Measurements from ENCODE around the gene CIB4. TPM values are rescaled to one million over a fixed set of nuclear protein-coding genes. Genes with fewer than 3 reads are reported as not detected.

Gene CIB4
- total RNA-seq, 5 donors from 2014 or later (not counting 1 experiment from before 2014, with no cell fraction given), result not detected

GRCh38 chr2:26647981-26648380 is 6.8 kb upstream of the CIB4 start:
- peaks cover 32 to 34% of the 10 kb centered on the region in 2 donors for H3K27me3 Mint-ChIP-seq
- H3K27me3 ChIP-seq (replicated peaks in 1 of 2; ENCODE audit: control insufficient read depth in 2 of 2, extremely low read depth in 1 of 2, insufficient read depth in 2 of 2, low read length in 1 of 2), result peaks cover 0 to 44% of the 10 kb centered on the region in 2 experiments
- no peak overlapping the region for H3K4me3 Mint-ChIP-seq
- WGBS (ENCODE audit: insufficient coverage), result 86% methylated on average over 1 of the region's 3 CpGs
- no peaks in the 10 kb centered on the region for H3K4me1 ChIP-seq (ENCODE audit: control insufficient read depth in 1 of 2, extremely low read depth in 1 of 2, insufficient read depth in 2 of 2, low read length in 2 of 2)
- H3K36me3 ChIP-seq (ENCODE audit: control insufficient read depth in 2 of 2, extremely low read depth in 1 of 2, insufficient read depth in 1 of 2, low read length in 1 of 2), result no peaks in the 10 kb centered on the region
- H3K27ac ChIP-seq (ENCODE audit: low read length), result no peak overlapping the region
- ChIA-PET CTCF (no interaction called here), POLR2A (no interaction called here)
- no peak overlapping the region for H3K4me3 ChIP-seq (ENCODE audit: control insufficient read depth in 1 of 2, extremely low read depth in 1 of 2, low read length in 1 of 2)
- H3K4me1 Mint-ChIP-seq, result no peaks in the 10 kb centered on the region
- H3K9me3 ChIP-seq, result no peaks in the 10 kb centered on the region
- H3K9me3 Mint-ChIP-seq, result no peaks in the 10 kb centered on the region
- no peak overlapping the region for H3K27ac Mint-ChIP-seq
- H3K36me3 Mint-ChIP-seq, result no peaks in the 10 kb centered on the region
- ATAC-seq (replicated peaks in 1 of 4), result no peak
- no peak for DNase-seq

DNA sequence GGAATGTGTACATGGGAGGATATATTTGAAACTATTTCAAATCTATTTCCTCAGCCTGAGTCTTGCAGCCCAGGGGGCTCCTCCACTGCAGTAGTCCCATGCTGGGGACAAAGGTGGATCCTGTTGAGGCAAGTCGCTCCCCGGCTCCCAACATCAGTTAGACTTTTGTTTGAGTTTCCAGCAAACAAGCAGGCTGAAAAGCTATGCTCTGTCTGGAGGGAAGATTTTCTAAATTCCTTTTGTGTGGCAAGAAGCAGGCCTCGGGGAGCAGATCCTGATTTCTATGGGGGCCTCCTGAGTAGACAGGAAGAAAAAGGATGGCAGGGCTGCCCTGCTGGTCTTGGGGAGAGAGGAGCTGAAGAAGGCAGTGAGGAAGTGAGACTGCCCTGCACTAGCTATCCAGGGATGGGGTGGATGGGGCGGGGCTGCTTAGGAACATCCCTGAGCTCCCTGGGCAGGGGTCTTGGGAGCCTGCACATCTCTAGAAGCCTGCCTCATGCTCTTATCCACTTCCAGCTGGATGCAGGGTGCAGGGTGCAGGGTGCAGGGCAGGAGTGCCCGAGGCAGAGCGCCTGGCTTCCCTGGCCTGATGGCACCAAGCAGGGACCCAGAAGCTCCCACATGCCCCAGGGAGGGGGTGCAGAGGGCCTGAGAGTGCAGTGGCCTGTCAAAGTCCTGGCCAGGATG is 6.0 kb upstream of the CIB4 start:
- H3K4me3 ChIP-seq (ENCODE audit: control insufficient read depth in 1 of 2, extremely low read depth in 1 of 2, low read length in 1 of 2), result no peak overlapping the region
- H3K4me1 ChIP-seq (ENCODE audit: control insufficient read depth in 1 of 2, extremely low read depth in 1 of 2, insufficient read depth in 2 of 2, low read length in 2 of 2), result no peaks in the 10 kb centered on the region
- Mint-ChIP-seq H3K4me3 (no peak overlapping the region), H3K27ac (no peak overlapping the region), H3K4me1 (no peaks in the 10 kb centered on the region), H3K36me3 (no peaks in the 10 kb centered on the region), H3K9me3 (no peaks in the 10 kb centered on the region), H3K27me3 (peaks cover 36 to 40% of the 10 kb centered on the region in 2 donors)
- no peak overlapping the region for H3K27ac ChIP-seq (ENCODE audit: low read length)
- ChIA-PET POLR2A (no interaction called here), CTCF (no interaction called here)
- ATAC-seq (replicated peaks in 1 of 4) (no peak), DNase-seq (no peak)
- H3K27me3 ChIP-seq (replicated peaks in 1 of 2; ENCODE audit: control insufficient read depth in 2 of 2, extremely low read depth in 1 of 2, insufficient read depth in 2 of 2, low read length in 1 of 2), result peaks cover 0 to 51% of the 10 kb centered on the region in 2 experiments
- H3K36me3 ChIP-seq (ENCODE audit: control insufficient read depth in 2 of 2, extremely low read depth in 1 of 2, insufficient read depth in 1 of 2, low read length in 1 of 2), result no peaks in the 10 kb centered on the region
- 79% methylated on average over 3 of the region's 6 CpGs for WGBS (ENCODE audit: insufficient coverage)
- H3K9me3 ChIP-seq, result no peaks in the 10 kb centered on the region

DNA sequence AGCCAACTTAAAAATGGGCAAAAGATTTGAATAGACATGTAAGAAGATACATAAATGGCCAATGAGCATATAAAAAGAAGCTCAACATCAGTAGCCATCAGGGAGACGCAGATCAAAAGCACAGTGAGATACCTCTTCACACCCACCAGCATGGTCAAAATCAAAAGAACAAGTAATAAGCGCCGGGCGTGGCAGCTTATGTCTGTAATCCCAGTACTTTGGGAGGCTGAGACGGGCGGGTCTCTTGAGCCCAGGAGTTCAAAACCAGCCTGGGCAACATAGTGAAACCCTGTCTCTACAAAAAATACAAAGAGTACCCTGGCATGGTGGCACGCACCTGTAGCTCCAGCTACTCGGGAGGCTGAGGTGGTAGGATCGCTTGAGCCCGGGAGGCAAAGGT is 4.6 kb upstream of the CIB4 start:
- Histone ChIP-seq H3K27ac (ENCODE audit: low read length) (no peak overlapping the region), H3K27me3 (replicated peaks in 1 of 2; ENCODE audit: control insufficient read depth in 2 of 2, extremely low read depth in 1 of 2, insufficient read depth in 2 of 2, low read length in 1 of 2) (peaks cover 0 to 57% of the 10 kb centered on the region in 2 experiments), H3K9me3 (no peaks in the 10 kb centered on the region), H3K4me1 (ENCODE audit: control insufficient read depth in 1 of 2, extremely low read depth in 1 of 2, insufficient read depth in 2 of 2, low read length in 2 of 2) (no peaks in the 10 kb centered on the region), H3K36me3 (ENCODE audit: control insufficient read depth in 2 of 2, extremely low read depth in 1 of 2, insufficient read depth in 1 of 2, low read length in 1 of 2) (no peaks in the 10 kb centered on the region), H3K4me3 (ENCODE audit: control insufficient read depth in 1 of 2, extremely low read depth in 1 of 2, low read length in 1 of 2) (no peak overlapping the region)
- ATAC-seq (replicated peaks in 1 of 4), result no peak
- H3K9me3 Mint-ChIP-seq, result no peaks in the 10 kb centered on the region
- no peak overlapping the region for H3K27ac Mint-ChIP-seq
- H3K27me3 Mint-ChIP-seq, result peaks cover 41 to 49% of the 10 kb centered on the region in 2 donors
- WGBS (ENCODE audit: insufficient coverage), result 80% methylated on average over 5 of the region's 10 CpGs
- H3K36me3 Mint-ChIP-seq, result no peaks in the 10 kb centered on the region
- no peaks in the 10 kb centered on the region for H3K4me1 Mint-ChIP-seq
- CTCF ChIA-PET, result no interaction called here
- DNase-seq, result no peak
- POLR2A ChIA-PET, result interaction anchor here in 1 of 2 donors (0.6 kb wide), 1 partner anchor 935 kb away, joined by 3 read pairs; no protein-coding TSS in a partner anchor
- no peak overlapping the region for H3K4me3 Mint-ChIP-seq

GRCh38 chr2:26644188-26644835 is 3.1 kb upstream of the CIB4 start:
- WGBS (ENCODE audit: insufficient coverage), result no CpG with 5 or more reads among the region's 13 CpGs
- Histone ChIP-seq H3K36me3 (ENCODE audit: control insufficient read depth in 2 of 2, extremely low read depth in 1 of 2, insufficient read depth in 1 of 2, low read length in 1 of 2) (no peaks in the 10 kb centered on the region), H3K27ac (ENCODE audit: low read length) (no peak overlapping the region), H3K9me3 (no peaks in the 10 kb centered on the region), H3K4me3 (ENCODE audit: control insufficient read depth in 1 of 2, extremely low read depth in 1 of 2, low read length in 1 of 2) (no peak overlapping the region), H3K27me3 (replicated peaks in 1 of 2; ENCODE audit: control insufficient read depth in 2 of 2, extremely low read depth in 1 of 2, insufficient read depth in 2 of 2, low read length in 1 of 2) (peaks cover 0 to 55% of the 10 kb centered on the region in 2 experiments), H3K4me1 (ENCODE audit: control insufficient read depth in 1 of 2, extremely low read depth in 1 of 2, insufficient read depth in 2 of 2, low read length in 2 of 2) (no peaks in the 10 kb centered on the region)
- DNase-seq, result no peak
- no peaks in the 10 kb centered on the region for H3K9me3 Mint-ChIP-seq
- POLR2A ChIA-PET, result no interaction called here
- H3K4me3 Mint-ChIP-seq, result no peak overlapping the region
- no peak overlapping the region for H3K27ac Mint-ChIP-seq
- no peaks in the 10 kb centered on the region for H3K4me1 Mint-ChIP-seq
- ATAC-seq (replicated peaks in 1 of 4), result no peak
- no peaks in the 10 kb centered on the region for H3K36me3 Mint-ChIP-seq
- H3K27me3 Mint-ChIP-seq, result peaks cover 38 to 58% of the 10 kb centered on the region in 2 donors
- CTCF ChIA-PET, result no interaction called here

DNA sequence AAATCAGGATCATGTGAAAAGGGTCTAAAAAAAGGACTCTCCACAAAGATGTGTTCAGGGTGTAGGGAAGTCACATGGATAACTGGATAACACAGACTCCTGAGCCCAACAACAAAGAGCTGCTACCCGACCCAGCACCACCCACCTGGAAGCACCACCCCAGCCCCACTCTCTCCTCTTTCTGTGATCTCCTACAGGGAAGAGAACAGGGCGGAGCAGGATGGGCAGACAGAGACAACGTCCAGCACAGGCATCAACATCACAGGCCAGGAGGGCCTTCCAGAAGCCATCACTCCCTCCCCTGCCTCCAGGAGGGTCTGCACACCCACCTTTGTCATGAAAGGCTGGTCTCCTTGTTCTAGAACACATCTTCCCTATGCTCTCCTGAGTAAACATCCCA is 1.3 kb upstream of the CIB4 start:
- peaks cover 38 to 59% of the 10 kb centered on the region in 2 donors for H3K27me3 Mint-ChIP-seq
- WGBS (ENCODE audit: insufficient coverage), result 72% methylated on average over 3 of the region's 3 CpGs
- H3K36me3 Mint-ChIP-seq, result no peaks in the 10 kb centered on the region
- Histone ChIP-seq H3K36me3 (ENCODE audit: control insufficient read depth in 2 of 2, extremely low read depth in 1 of 2, insufficient read depth in 1 of 2, low read length in 1 of 2) (no peaks in the 10 kb centered on the region), H3K4me3 (ENCODE audit: control insufficient read depth in 1 of 2, extremely low read depth in 1 of 2, low read length in 1 of 2) (no peak overlapping the region), H3K9me3 (no peaks in the 10 kb centered on the region), H3K27me3 (replicated peaks in 1 of 2; ENCODE audit: control insufficient read depth in 2 of 2, extremely low read depth in 1 of 2, insufficient read depth in 2 of 2, low read length in 1 of 2) (peaks cover 0 to 58% of the 10 kb centered on the region in 2 experiments), H3K4me1 (ENCODE audit: control insufficient read depth in 1 of 2, extremely low read depth in 1 of 2, insufficient read depth in 2 of 2, low read length in 2 of 2) (no peaks in the 10 kb centered on the region), H3K27ac (ENCODE audit: low read length) (no peak overlapping the region)
- H3K4me1 Mint-ChIP-seq, result no peaks in the 10 kb centered on the region
- H3K9me3 Mint-ChIP-seq, result no peaks in the 10 kb centered on the region
- CTCF ChIA-PET, result no interaction called here
- H3K27ac Mint-ChIP-seq, result no peak overlapping the region
- no peak for DNase-seq
- no peak for ATAC-seq (replicated peaks in 1 of 4)
- H3K4me3 Mint-ChIP-seq, result no peak overlapping the region
- POLR2A ChIA-PET, result no interaction called here

GRCh38 chr2:26640331-26640745 is 828 bp downstream of the CIB4 start:
- DNase-seq (no peak), ATAC-seq (replicated peaks in 1 of 4) (no peak)
- no peak overlapping the region for H3K4me3 Mint-ChIP-seq
- WGBS (ENCODE audit: insufficient coverage), result no CpG with 5 or more reads among the region's 8 CpGs
- no peak overlapping the region for H3K4me3 ChIP-seq (ENCODE audit: control insufficient read depth in 1 of 2, extremely low read depth in 1 of 2, low read length in 1 of 2)
- no peaks in the 10 kb centered on the region for H3K4me1 Mint-ChIP-seq
- ChIA-PET POLR2A (no interaction called here), CTCF (no interaction called here)
- H3K27ac Mint-ChIP-seq, result no peak overlapping the region
- H3K4me1 ChIP-seq (ENCODE audit: control insufficient read depth in 1 of 2, extremely low read depth in 1 of 2, insufficient read depth in 2 of 2, low read length in 2 of 2), result no peaks in the 10 kb centered on the region
- peaks cover 28 to 47% of the 10 kb centered on the region in 2 donors for H3K27me3 Mint-ChIP-seq
- peaks cover 0 to 48% of the 10 kb centered on the region in 2 experiments for H3K27me3 ChIP-seq (replicated peaks in 1 of 2; ENCODE audit: control insufficient read depth in 2 of 2, extremely low read depth in 1 of 2, insufficient read depth in 2 of 2, low read length in 1 of 2)
- H3K9me3 Mint-ChIP-seq, result no peaks in the 10 kb centered on the region
- no peak overlapping the region for H3K27ac ChIP-seq (ENCODE audit: low read length)
- no peaks in the 10 kb centered on the region for H3K9me3 ChIP-seq
- H3K36me3 Mint-ChIP-seq, result no peaks in the 10 kb centered on the region
- H3K36me3 ChIP-seq (ENCODE audit: control insufficient read depth in 2 of 2, extremely low read depth in 1 of 2, insufficient read depth in 1 of 2, low read length in 1 of 2), result no peaks in the 10 kb centered on the region

Measured in T-cell (primary cell).